Fibroblast of lung (primary cell): ENCODE data around the gene SLC12A6.

Experiments used
- EZH2 ChIP-seq: IDR thresholded peaks from 2 replicates; pipeline ENCODE4 v1.5.1; 2012; ENCODE audit warnings: low read length, control low read depth, mild to moderate bottlenecking; ENCODE audit errors: missing control alignments
- TF ChIP-seq, protein P1 (sequence below), 2 donors: IDR thresholded peaks in 1 of 2; conservative IDR thresholded peaks in 1 of 2; 1 replicate in 1 of 2; 2 replicates in 1 of 2; pipeline ENCODE4 v1.5.1; 2011 to 2012; ENCODE audit warnings: low read length in 2 of 2, control low read depth in 1 of 2, inconsistent platforms in 1 of 2, low read depth in 1 of 2, mild to moderate bottlenecking in 1 of 2

GRCh38 chr15:34301058-34301457, 36.5 kb downstream of the SLC12A6 start:
- TF ChIP-seq, protein P1, sequence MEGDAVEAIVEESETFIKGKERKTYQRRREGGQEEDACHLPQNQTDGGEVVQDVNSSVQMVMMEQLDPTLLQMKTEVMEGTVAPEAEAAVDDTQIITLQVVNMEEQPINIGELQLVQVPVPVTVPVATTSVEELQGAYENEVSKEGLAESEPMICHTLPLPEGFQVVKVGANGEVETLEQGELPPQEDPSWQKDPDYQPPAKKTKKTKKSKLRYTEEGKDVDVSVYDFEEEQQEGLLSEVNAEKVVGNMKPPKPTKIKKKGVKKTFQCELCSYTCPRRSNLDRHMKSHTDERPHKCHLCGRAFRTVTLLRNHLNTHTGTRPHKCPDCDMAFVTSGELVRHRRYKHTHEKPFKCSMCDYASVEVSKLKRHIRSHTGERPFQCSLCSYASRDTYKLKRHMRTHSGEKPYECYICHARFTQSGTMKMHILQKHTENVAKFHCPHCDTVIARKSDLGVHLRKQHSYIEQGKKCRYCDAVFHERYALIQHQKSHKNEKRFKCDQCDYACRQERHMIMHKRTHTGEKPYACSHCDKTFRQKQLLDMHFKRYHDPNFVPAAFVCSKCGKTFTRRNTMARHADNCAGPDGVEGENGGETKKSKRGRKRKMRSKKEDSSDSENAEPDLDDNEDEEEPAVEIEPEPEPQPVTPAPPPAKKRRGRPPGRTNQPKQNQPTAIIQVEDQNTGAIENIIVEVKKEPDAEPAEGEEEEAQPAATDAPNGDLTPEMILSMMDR (conservative IDR thresholded peaks at IDR 0.05 in 1 of 2, IDR thresholded peaks at IDR 0.05 in 1 of 2; ENCODE audit: low read depth in 1 of 2, low read length in 2 of 2) = no peak
- no peak for TF ChIP-seq EZH2
